LHCN-M2 (cell line): ENCODE results near the gene UNC45B. TPM values are rescaled to one million over a fixed set of nuclear protein-coding genes. Genes with fewer than 3 reads are reported as not detected.
A peak's percentile ranks its signal among the peaks of the same experiment; 100 is the strongest.
"Not testable (repeated sequence)": the region's sequence is repeated elsewhere in the genome, so short reads cannot be mapped to it uniquely, and the experiment has no call there.

Source experiments
- DNase-seq: peaks from one replicate; pipeline ENCODE4 v3.0.0-alpha.2; 2012; ENCODE audit warnings: low read depth
- total RNA-seq: library from RNA; depleted of rRNA; stranded (reverse); fragments of >200 nt; gene quantifications from 2 replicates; pipeline ENCODE4 v1.2.3, GENCODE V29; 2014

The UNC45B gene
- total RNA-seq, 1 experiment from 2014 or later, result 0.17 TPM

- DNase-seq, result no peak
Measured at GRCh38 chr17:35169835-35170363, 22.3 kb downstream of the UNC45B start.

DNA sequence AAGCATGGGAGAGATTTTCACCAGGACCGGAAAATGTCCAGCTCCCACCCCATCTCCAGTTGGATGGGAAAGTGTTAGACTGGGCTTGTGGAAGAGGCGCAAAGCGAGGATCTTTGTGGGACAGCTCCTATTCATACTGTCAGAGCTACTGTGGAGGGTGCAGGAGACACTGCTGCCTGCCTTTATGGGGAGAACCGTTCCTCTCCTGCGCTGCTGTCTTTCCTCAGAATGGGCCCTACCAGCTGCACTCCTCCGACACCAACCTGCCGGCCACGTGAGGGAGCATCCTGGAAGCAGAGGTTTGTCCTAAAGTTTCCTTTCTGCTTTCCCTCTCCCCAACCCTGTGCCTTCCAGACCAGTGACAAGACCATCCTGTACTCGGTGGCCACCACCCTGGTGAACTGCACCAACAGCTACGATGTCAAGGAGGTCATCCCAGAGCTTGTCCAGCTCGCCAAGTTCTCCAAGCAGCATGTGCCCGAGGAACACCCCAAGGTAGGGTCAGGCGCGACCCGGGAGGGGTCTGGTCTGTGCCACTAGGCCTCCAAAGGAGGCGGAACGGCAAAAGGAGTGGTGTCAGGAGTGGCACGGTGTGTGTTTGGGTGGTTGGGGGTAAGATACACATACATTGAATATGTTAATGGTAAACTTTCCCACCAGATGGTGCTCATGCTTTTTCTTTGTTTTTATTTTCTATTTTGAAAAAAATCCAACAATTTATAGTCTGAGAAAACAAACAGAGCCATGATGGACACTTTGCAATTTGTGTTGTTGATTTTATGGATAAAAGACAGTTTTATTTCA lies 23.6 kb downstream of the UNC45B start:
- DNase-seq, result peak; percentile 46

DNA sequence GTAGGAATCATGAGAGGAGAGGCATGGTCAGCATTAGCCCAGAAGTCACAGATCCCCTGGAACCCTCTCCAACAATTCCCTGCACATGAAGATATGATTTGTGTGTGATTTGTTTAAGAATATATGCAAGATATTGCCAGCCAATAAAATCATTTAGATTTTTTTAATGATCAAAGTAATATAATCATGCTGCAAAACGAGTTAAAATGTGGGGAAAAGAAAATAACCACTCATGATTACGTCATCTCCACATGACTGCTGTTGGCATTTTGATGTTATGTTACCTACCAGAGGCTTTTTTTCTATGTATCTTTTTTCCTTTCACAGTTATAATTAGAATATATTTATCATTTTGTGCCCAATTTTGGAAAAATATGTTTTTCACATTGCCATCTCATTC lies 24.2 kb downstream of the UNC45B start:
- peak; percentile 29 for DNase-seq

- DNase-seq, result not testable (repeated sequence)
Measured at GRCh38 chr17:35172321-35172720, 24.7 kb downstream of the UNC45B start.

DNA sequence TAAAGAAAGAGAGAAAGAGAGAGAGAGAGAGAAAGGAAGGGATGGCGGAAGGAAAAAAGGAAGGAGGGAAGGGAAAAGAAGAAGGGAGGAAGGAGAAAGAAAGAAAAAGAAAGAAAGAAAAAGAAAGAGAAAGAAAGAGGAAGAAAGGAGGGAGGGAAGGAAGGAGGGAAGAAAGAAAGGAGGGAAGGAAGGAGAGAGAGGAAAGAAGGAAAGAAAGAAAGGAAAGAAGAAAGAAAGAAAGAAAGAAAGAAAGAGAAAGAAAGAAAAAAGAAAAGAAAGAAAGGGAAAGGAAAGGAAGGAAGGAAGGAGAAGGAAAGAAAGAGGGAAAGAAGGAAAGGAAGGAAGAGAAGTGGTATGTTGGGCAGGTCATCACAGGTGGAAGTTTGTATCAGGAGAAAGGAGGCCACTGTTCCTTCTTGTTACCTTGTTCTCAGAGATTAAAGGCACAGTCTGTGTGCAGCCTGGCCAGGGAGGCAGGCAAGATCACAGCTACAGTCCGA lies 27.3 kb downstream of the UNC45B start:
- no peak for DNase-seq

GRCh38 chr17:35175638-35176415 lies 28.2 kb downstream of the UNC45B start:
- no peak for DNase-seq

- no peak for DNase-seq
Measured at GRCh38 chr17:35176897-35177296, 29.3 kb downstream of the UNC45B start.

DNA sequence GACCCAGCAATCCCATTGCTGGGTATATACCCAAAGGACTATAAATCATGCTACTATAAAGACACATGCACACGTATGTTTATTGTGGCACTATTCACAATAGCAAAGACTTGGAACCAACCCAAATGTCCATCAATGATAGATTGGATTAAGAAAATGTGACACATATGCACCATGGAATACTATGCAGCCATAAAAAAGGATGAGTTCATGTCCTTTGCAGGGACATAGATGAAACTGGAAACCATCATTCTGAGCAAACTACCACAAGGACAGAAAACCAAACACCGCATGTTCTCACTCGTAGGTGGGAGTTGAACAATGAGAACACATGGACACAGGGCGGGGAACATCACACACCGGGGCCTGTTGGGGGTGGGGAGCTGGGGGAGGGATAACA lies 31.8 kb downstream of the UNC45B start:
- DNase-seq, result not testable (repeated sequence)

- no peak for DNase-seq
Measured at GRCh38 chr17:35183332-35183731, 35.7 kb downstream of the UNC45B start.

- no peak for DNase-seq
Measured at GRCh38 chr17:35184274-35184673, 36.7 kb downstream of the UNC45B start.

DNA sequence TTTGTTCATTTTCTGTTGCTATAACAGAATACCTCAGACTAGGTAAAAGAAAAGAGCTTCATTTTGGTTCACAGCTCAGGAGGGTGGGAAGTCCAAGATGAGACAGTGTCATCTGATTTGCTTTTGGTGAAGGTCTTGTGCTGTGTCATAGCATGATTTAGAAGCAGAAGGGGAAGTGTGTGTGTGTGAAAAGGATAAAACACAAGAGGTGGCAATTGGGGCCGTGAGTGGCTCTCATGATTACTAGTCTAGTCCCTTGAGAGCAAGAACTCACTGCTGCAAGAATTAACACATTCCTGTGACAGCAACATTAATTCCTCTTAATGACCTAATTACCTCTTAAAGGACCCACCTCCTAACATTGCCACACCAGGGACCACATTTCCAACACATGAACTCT lies 38.2 kb downstream of the UNC45B start:
- DNase-seq, result no peak

GRCh38 chr17:35187481-35187880 lies 39.9 kb downstream of the UNC45B start:
- DNase-seq, result no peak

DNA sequence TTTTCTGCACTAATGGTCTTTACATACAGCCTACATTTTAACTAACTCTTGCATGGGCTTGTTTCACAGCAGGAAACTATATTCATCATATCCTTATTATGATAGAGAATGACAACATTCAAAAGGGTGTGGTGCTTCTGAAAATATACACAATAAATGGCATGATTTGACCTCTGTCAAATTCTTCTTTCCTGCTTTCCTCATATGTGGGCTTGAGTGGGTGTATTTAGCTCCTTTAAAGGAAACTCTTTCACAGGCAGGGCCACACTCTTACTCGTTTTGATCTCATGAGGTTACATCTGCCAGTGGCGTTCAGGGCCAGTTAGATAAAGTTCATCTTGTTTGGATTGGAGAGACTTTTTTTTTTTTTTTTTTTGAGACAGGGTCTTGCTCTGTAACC lies 40.5 kb downstream of the UNC45B start:
- DNase-seq, result no peak

GRCh38 chr17:35189291-35189690 lies 41.7 kb downstream of the UNC45B start:
- DNase-seq, result peak; percentile 39

GRCh38 chr17:35191001-35191695 lies 43.5 kb downstream of the UNC45B start:
- no peak for DNase-seq

GRCh38 chr17:35192708-35193107 lies 45.1 kb downstream of the UNC45B start:
- DNase-seq, result no peak

DNA sequence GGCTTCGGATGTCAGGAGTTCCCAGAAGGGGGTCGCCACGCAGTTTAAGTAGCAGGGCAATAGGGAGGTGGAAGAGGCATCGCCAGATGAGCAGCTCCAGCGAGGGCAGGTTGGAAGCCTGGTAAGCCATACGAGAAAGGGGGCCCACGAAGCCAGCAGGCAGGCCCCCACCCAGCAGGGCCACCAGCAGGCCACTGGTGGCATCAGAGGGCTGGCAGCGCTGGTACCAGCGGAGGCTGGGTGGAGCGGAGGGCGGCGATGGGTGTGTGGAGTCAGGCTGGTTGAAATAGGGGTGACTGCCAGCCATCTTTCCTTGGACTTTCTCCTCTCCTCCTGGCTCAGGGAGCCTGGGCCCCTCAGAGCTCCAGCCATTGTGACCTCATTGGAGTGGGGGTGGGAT lies 46.4 kb downstream of the UNC45B start, which contains the start of gene SLC35G3:
TSS of gene SLC35G3 (minus strand) at position 393 of the 400 bp plus-strand sequence. CDS start at position 307, 86 bp downstream.
- DNase-seq, result not testable (repeated sequence)

DNA sequence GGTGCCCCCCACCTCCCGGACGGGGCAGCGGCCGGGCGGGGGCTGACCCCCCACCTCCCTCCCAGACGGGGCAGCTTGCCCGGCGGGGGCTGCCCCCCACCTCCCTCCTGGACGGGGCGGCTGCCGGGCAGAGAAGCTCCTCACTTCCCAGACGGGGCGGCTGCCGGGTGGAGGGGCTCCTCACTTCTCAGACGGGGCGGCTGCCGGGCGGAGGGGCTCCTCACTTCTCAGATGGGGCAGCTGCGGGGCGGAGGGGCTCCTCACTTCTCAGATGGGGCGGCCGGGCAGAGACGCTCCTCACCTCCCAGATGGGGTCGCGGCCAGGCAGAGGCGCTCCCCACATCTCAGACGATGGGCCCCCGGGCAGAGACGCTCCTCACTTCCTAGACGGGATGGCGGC lies 47.4 kb downstream of the UNC45B start:
- not testable (repeated sequence) for DNase-seq

DNA sequence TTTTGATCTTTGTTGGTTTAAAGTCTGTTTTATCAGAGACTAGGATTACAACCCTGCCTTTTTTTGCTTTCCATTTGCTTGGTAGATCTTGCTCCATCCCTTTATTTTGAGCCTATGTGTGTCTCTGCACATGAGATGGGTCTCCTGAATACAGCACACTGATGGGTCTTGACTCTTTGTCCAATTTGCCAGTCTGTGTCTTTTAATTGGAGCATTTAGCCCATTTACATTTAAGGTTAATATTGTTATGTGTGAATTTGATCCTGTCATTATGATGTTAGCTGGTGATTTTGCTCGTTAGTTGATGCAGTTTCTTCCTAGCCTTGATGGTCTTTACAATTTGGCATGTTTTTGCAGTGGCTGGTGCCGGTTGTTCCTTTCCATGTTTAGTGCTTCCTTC lies 55.0 kb downstream of the UNC45B start:
- not testable (repeated sequence) for DNase-seq

GRCh38 chr17:35210741-35211140 lies 63.1 kb downstream of the UNC45B start:
- no peak for DNase-seq

DNA sequence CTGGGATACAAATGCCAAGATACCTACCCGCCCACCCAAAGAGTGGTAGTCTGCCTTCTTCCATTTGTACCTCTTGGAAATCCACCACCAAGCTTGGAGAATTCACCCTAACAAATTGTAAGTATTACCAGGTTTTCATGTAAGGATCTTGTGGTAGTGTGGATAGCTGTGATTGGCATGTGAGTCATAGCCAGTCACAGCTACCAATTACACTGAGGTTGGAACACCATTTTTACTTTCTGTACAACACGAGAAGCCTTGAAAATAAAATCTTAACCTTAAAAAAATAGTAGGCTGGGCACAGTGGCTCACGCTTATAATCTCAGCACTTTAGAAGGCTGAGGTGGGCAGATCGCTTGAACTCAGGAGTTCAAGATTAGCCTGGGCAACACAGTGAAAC lies 65.1 kb downstream of the UNC45B start:
- peak; percentile 11 for DNase-seq
